CD14-positive monocyte (primary cell): ENCODE data around the gene USP49. TPM values are rescaled to one million over a fixed set of nuclear protein-coding genes. Genes with fewer than 3 reads are reported as not detected.

ENCODE experiments used
- DNase-seq, 3 donors: peaks; one replicate each; pipeline ENCODE4 v3.0.0-alpha.2; 2011 to 2022
- H2AFZ ChIP-seq: 2 replicates; pipeline ENCODE4 v1.6.0; 2012; ENCODE audit warnings: mild to moderate bottlenecking, low read depth, low read length, inconsistent platforms; ENCODE audit not compliant: insufficient read depth, poor library complexity, severe bottlenecking
- H3K27ac ChIP-seq, 2 donors: 1 replicate in 1 of 2; 2 replicates in 1 of 2; pipeline ENCODE4 v1.5.1; 2012 to 2013; ENCODE audit warnings: low read length in 2 of 2, control low read depth in 1 of 2, inconsistent platforms in 1 of 2, low read depth in 1 of 2, mild to moderate bottlenecking in 1 of 2
- H3K27me3 ChIP-seq, 2 donors: one replicate each; pipeline versions ENCODE4 v1.6.0 to v1.6.1; 2011 to 2013; ENCODE audit warnings: low read length in 2 of 2; ENCODE audit not compliant: control insufficient read depth in 2 of 2, insufficient read depth in 2 of 2
- H3K36me3 ChIP-seq, 2 donors: replicated peaks in 1 of 2; 1 replicate in 1 of 2; 2 replicates in 1 of 2; pipeline versions ENCODE4 v1.5.1 to v1.6.1; 2012 to 2013; ENCODE audit warnings: low read length in 2 of 2, control low read depth in 1 of 2, inconsistent platforms in 1 of 2, mild to moderate bottlenecking in 1 of 2; ENCODE audit not compliant: insufficient read depth in 2 of 2, control insufficient read depth in 1 of 2
- H3K4me1 ChIP-seq, 2 donors: 1 replicate in 1 of 2; 2 replicates in 1 of 2; pipeline versions ENCODE4 v1.5.1 to v1.6.1; 2012 to 2013; ENCODE audit warnings: low read length in 2 of 2, control low read depth in 1 of 2, inconsistent platforms in 1 of 2, mild to moderate bottlenecking in 1 of 2, moderate library complexity in 1 of 2; ENCODE audit not compliant: insufficient read depth in 2 of 2, control insufficient read depth in 1 of 2
- H3K4me2 ChIP-seq: replicated peaks from 2 replicates; pipeline ENCODE3; 2012; ENCODE audit warnings: low read length, moderate library complexity, mild to moderate bottlenecking; ENCODE audit not compliant: poor library complexity, severe bottlenecking; ENCODE audit errors: extremely low read depth
- H3K4me3 ChIP-seq, 3 experiments: fragments of 200-600 bp in 1 of 3; sonication (generic) in 1 of 3; replicated peaks in 1 of 3; 1 replicate in 2 of 3; 2 replicates in 1 of 3; pipeline ENCODE4 v1.5.1; 2011 to 2013; ENCODE audit warnings: low read length in 3 of 3, mild to moderate bottlenecking in 3 of 3, control low read depth in 2 of 3, low read depth in 2 of 3, inconsistent platforms in 1 of 3, moderate library complexity in 1 of 3
- H3K79me2 ChIP-seq: 2 replicates; pipeline ENCODE4 v1.6.0; 2012; ENCODE audit warnings: mild to moderate bottlenecking, control low read depth, inconsistent platforms, low read length, moderate library complexity; ENCODE audit not compliant: insufficient read depth
- H3K9ac ChIP-seq: 2 replicates; pipeline ENCODE4 v1.6.0; 2017; ENCODE audit warnings: low read length, mild to moderate bottlenecking; ENCODE audit not compliant: insufficient read depth, poor library complexity, severe bottlenecking
- H3K9me3 ChIP-seq, 2 donors: replicated peaks in 1 of 2; 1 replicate in 1 of 2; 2 replicates in 1 of 2; pipeline versions ENCODE4 v1.5.1 to v1.6.1; 2012 to 2013; ENCODE audit warnings: low read length in 2 of 2, control low read depth in 1 of 2; ENCODE audit not compliant: control insufficient read depth in 1 of 2, insufficient read depth in 1 of 2
- H4K20me1 ChIP-seq: 2 replicates; pipeline ENCODE4 v1.6.0; 2012; ENCODE audit warnings: mild to moderate bottlenecking, low read length, control low read depth, moderate library complexity; ENCODE audit not compliant: insufficient read depth
- H3K27ac Mint-ChIP-seq, 7 donors: one replicate each; pipeline ENCODE4 v1.8.0; 2020; ENCODE audit warnings: mild to moderate bottlenecking in 7 of 7, mixed read lengths in 7 of 7, moderate library complexity in 6 of 7, inconsistent platforms in 2 of 7
- H3K27me3 Mint-ChIP-seq, 3 donors: one replicate each; pipeline ENCODE4 v1.8.0; 2021 to 2022; ENCODE audit warnings: low read depth in 3 of 3, mild to moderate bottlenecking in 3 of 3, mixed read lengths in 3 of 3, moderate library complexity in 3 of 3, inconsistent platforms in 1 of 3
- H3K36me3 Mint-ChIP-seq, 2 donors: one replicate each; pipeline ENCODE4 v1.8.0; 2020; ENCODE audit warnings: mixed read lengths in 2 of 2, inconsistent platforms in 1 of 2, mild to moderate bottlenecking in 1 of 2
- H3K4me1 Mint-ChIP-seq: one replicate; pipeline ENCODE4 v1.8.0; 2020; ENCODE audit warnings: mild to moderate bottlenecking, mixed read lengths
- H3K4me3 Mint-ChIP-seq, 2 donors: one replicate each; pipeline ENCODE4 v1.8.0; 2020; ENCODE audit warnings: mild to moderate bottlenecking in 2 of 2, mixed read lengths in 2 of 2, moderate library complexity in 1 of 2
- H3K9me3 Mint-ChIP-seq, 7 donors: one replicate each; pipeline ENCODE4 v1.8.0; 2020 to 2022; ENCODE audit warnings: mixed read lengths in 7 of 7, mild to moderate bottlenecking in 6 of 7, moderate library complexity in 6 of 7, inconsistent platforms in 2 of 7
- CTCF ChIP-seq: fragments of 200-600 bp; IDR thresholded peaks from one replicate; pipeline ENCODE4 v1.8.0; 2022; ENCODE audit warnings: antibody characterized with exemption, mild to moderate bottlenecking
- WGBS: methylation state at CpG from one replicate; pipeline ENCODE4 v1.1.5; 2013; ENCODE audit warnings: missing lambda C conversion rate; ENCODE audit not compliant: insufficient coverage; 5-methylcytosine and 5-hydroxymethylcytosine counted together
- intact Hi-C, 2 donors: fragments of 100-400 bp; cut with micrococcal nuclease; formaldehyde crosslinking; loops; one replicate each; pipeline versions ENCODE4 v1.15.0 to v1.15.1; 2023
- polyA plus RNA-seq, 3 donors: library from polyadenylated mRNA; depleted of rRNA in 1 of 3; unstranded in 2 of 3; stranded (reverse) in 1 of 3; fragments of 300-500 nt in 2 of 3; fragments of >200 nt in 1 of 3; fragmentation: Illumina TruSeq in 2 of 3; gene quantifications; 1 replicate in 2 of 3; 2 replicates in 1 of 3; pipeline ENCODE4 v1.2.3, GENCODE V29; 2012 to 2021

The USP49 gene
- polyA plus RNA-seq, 3 donors: 0.08 to 4.8 (median 0.37) TPM

GRCh38 chr6:41790045-41790444, 105.1 kb downstream of the USP49 start:
- 83% methylated on average over 1 of the region's 1 CpG for WGBS
- Mint-ChIP-seq H3K36me3 (peaks cover 40 to 46% of the 10 kb centered on the region in 2 donors), H3K27me3 (peaks cover 0 to 2% (median 0%) of the 10 kb centered on the region in 3 donors), H3K27ac (peak overlapping the region in 3 of 7 donors; percentile 2 to 33 (median 8)), H3K4me3 (no peak overlapping the region), H3K9me3 (no peaks in the 10 kb centered on the region), H3K4me1 (peaks cover 16% of the 10 kb centered on the region)
- no peak overlapping the region for H3K9ac ChIP-seq
- H3K27ac ChIP-seq: no peak overlapping the region
- H2AFZ ChIP-seq: no peak overlapping the region
- intact Hi-C loops: no loop called here
- H3K4me3 ChIP-seq: no peak overlapping the region
- no peaks in the 10 kb centered on the region for H3K27me3 ChIP-seq
- no peaks in the 10 kb centered on the region for H3K9me3 ChIP-seq
- peaks cover 22% of the 10 kb centered on the region for H4K20me1 ChIP-seq
- H3K36me3 ChIP-seq: peaks cover 28 to 46% of the 10 kb centered on the region in 2 donors
- H3K4me1 ChIP-seq: peaks cover 15 to 41% of the 10 kb centered on the region in 2 donors
- no peak overlapping the region for H3K4me2 ChIP-seq
- TF ChIP-seq CTCF: no peak
- peaks cover 23% of the 10 kb centered on the region for H3K79me2 ChIP-seq
- no peak for DNase-seq

- H3K27me3 ChIP-seq: no peaks in the 10 kb centered on the region
- DNase-seq: no peak
- Mint-ChIP-seq H3K27ac (peak overlapping the region in 3 of 7 donors; percentile 15 to 95 (median 60)), H3K9me3 (no peaks in the 10 kb centered on the region), H3K4me1 (peaks cover 23% of the 10 kb centered on the region), H3K4me3 (no peak overlapping the region), H3K27me3 (peaks cover 0 to 2% (median 0%) of the 10 kb centered on the region in 3 donors), H3K36me3 (peaks cover 37 to 41% of the 10 kb centered on the region in 2 donors)
- H3K4me3 ChIP-seq: no peak overlapping the region
- peaks cover 23% of the 10 kb centered on the region for H3K79me2 ChIP-seq
- no peak overlapping the region for H3K9ac ChIP-seq
- H2AFZ ChIP-seq: no peak overlapping the region
- H3K36me3 ChIP-seq: peaks cover 28 to 42% of the 10 kb centered on the region in 2 donors
- 96% methylated on average over 2 of the region's 3 CpGs for WGBS
- H4K20me1 ChIP-seq: peaks cover 22% of the 10 kb centered on the region
- H3K27ac ChIP-seq: peak overlapping the region in 1 of 2 donors; percentile 24
- no peak for TF ChIP-seq CTCF
- H3K9me3 ChIP-seq: no peaks in the 10 kb centered on the region
- intact Hi-C loops: loop anchor here (5.0 to 10.0 kb wide), 5 partner anchors 105 to 425 kb away; partner anchors contain the start of genes USP49 (in 2 of the 2), BYSL (in 1 of the 2), MED20 (in 1 of the 2) and MRPS10 (in 1 of the 2)
- H3K4me2 ChIP-seq: no peak overlapping the region
- peaks cover 22 to 48% of the 10 kb centered on the region in 2 donors for H3K4me1 ChIP-seq
Observed at GRCh38 chr6:41789390-41789724, 105.8 kb downstream of the USP49 start.
